HG02885 (cell line): Measurements from ENCODE around the gene MDFI.

ENCODE experiments used
- ATAC-seq: cut with Tn5 transposase; IDR thresholded peaks from one replicate; pipeline ENCODE4 v1.9.1; 2021; ENCODE audit warnings: mild to moderate bottlenecking; ENCODE audit not compliant: unreplicated experiment, poor library complexity

MDFI gene

GRCh38 chr6:41668968-41669367 is 30.7 kb downstream of the MDFI start:
- no peak for ATAC-seq

DNA sequence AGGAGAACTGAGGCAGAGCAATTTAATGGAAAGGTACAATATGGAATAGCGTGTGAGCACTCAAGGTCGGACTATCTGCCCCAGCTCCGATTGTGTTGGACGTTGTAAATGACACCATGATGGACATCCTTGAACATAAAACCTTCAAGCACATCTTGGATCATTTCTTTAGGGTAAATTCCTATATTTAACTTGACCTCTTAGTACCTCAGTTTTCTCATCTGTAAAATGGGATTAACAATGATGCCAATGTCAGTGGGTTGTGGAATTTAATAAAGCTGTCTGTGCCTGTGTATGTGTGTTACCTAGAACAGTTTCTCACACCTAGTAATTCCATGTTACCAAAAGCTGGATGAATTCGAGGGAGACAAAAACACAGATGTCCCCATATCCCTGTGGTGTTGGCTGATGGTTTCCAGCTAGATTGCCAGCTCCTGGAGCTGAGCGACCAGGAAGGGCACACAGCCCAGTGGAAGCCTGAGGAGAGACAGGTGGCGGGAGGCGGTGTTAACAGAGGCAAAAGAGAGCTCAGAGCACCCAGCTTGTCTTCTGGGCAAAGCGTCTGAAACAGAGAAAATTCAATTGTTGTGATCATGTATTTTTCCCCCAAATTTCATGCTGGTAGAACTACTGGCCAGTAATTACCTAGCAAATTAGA is 32.6 kb downstream of the MDFI start:
- ATAC-seq, result no peak

GRCh38 chr6:41671376-41671775 is 33.1 kb downstream of the MDFI start:
- no peak for ATAC-seq

DNA sequence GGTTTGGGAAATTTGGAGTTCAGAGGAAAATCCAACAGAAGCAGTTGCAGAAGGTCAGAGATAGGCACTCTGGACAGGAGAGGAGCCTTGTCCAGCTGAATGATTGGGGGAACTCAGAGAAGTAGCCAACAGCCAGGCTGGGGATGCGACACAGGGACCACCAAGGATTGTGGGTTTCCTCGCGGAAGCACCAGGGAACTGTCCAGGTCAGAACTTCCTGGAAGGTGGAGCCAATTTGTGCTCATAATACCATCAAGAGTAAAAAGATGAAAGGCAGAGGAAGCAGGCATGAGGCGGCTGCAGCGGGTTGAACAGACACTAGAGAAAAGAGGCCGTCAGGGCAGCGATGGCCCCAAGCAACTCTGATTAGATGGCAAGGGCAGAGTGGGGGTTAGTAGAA is 33.7 kb downstream of the MDFI start:
- ATAC-seq, result no peak

GRCh38 chr6:41672816-41673703 is 34.8 kb downstream of the MDFI start:
- ATAC-seq, result no peak

- ATAC-seq, result no peak
These were observed 35.4 kb downstream of the MDFI start for GRCh38 chr6:41673704-41674000.

GRCh38 chr6:41674231-41675000 is 36.1 kb downstream of the MDFI start:
- ATAC-seq, result no peak

DNA sequence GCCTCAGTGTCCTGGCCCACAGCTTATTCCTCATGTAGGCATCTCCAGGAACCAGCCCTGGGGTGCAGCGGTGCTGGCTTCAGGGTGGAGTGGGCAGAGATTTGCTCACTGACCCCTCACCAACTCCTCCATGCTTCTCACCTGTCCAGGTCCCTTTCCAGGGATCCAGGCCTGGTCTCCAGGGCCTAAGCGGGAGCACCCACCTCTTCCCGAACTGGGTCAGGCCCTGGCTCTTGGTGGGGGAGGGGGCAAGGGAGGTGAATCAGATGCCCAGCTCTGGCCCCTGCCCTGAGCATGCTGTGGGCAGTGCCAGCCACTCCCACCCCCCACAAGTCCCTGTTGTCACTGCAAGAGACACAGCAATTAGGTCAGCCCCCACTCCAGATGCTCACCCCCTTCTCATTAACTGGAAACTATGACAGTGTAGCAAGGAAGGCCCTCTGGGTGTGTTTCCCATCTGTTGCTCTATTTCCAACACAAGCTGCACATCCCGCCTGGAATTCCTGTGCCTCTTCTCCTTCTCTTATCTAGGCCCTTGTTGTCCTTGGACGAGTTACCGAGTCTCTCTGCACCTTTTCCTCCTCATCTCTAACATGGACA is 37.0 kb downstream of the MDFI start:
- ATAC-seq, result no peak

DNA sequence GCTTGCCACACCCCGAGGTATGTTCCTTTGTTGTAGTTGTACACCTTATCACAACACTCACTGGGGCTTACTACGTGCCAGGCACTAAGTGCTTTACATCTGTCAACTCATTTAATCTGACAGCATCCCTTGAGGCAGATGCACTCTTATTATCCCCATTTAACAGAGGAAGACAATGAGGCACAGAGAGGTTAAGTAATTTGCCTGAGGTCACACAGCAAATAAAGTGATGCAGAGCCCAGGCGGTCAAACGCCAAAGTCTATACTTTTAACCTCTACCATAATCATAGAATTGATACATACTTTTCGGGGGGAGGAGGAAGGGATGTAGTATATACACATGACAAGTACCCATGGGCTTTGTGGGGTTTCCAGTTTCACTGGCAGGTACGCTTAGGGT is 37.7 kb downstream of the MDFI start:
- no peak for ATAC-seq

- no peak for ATAC-seq
These were observed 38.2 kb downstream of the MDFI start for GRCh38 chr6:41676431-41676830.

DNA sequence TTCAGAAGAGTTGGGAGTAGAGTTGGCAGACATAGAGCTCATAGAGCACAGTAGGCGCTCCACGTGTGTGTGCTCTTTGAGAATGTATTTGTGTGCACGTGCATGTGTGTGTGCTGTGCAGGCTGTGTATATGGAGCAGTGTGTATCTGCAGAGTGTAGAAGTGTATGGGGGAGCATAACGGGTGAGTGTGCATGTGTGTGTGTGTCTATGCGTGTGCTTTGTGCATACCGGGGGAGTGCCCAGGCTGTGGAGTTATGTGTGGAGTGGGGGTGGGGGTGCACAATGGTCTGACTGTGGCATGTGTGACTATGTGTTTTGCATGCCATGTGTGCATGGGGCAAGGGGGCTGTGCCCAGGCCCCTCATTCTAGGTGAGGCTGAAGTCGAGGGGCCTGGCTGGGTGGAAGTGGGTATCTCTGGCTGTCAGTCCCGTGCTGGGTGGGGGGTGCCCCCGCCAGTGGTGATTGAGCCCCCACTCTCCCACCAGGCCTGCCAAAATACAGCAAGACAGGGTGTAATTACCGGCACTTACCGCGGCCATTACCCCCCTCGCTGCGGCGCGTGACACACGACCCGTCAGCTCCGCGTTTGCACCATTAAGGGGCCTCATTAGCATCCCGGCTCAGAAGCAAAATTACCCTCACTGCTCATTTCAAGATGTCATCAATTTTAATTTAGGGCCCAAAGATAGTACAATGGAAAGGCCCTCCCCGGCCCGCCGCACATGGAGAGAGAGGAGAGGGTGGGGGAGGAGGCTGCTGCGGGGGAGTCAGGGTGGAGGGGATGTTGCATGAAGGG is 39.1 kb downstream of the MDFI start:
- ATAC-seq, result no peak

DNA sequence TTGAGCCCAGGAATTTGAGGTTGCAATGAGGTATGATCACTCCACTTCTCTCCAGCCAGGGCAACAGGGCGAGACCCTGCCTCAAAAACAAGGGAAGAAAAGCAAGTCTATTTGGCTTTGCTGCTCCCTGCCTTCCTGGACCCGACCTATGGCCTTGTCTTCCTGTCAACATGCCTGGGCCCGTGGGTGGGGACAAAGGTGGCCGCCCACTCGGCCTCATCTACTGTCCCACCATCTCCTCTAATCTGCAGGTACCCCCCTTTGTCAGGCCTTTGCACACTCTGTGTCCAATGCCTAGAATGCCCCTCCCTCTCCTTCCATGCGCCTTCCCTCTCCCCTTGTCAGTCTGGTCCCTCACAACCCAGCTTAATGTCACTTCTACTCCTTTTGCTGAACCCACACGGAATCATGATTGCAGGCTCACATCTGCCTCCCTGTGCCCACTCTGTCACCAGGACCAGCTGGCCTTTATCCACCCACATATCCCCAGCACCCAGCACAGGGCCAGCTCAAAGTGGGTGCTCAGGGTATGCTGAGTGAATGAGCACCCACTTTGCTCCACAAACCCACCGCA is 40.3 kb downstream of the MDFI start:
- ATAC-seq, result no peak

DNA sequence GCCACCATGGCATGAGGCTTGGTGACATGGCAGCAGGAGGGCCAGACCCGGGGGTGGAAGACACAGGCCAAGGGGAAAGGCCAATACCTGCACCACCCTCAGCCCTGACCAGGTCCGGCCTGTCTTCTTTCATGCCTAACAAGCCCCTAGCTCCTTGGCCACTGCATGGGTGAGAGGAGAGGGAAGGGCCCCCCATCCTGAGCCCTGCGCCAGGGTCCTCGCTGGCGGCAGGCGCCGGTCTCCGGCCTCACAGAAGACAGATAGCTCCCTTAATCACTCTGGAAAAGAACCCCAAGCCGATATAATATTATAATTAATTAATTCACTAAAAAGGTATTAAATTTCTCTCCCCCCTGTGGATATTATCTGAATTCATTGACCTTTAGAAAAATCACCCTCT is 41.4 kb downstream of the MDFI start:
- ATAC-seq, result no peak

DNA sequence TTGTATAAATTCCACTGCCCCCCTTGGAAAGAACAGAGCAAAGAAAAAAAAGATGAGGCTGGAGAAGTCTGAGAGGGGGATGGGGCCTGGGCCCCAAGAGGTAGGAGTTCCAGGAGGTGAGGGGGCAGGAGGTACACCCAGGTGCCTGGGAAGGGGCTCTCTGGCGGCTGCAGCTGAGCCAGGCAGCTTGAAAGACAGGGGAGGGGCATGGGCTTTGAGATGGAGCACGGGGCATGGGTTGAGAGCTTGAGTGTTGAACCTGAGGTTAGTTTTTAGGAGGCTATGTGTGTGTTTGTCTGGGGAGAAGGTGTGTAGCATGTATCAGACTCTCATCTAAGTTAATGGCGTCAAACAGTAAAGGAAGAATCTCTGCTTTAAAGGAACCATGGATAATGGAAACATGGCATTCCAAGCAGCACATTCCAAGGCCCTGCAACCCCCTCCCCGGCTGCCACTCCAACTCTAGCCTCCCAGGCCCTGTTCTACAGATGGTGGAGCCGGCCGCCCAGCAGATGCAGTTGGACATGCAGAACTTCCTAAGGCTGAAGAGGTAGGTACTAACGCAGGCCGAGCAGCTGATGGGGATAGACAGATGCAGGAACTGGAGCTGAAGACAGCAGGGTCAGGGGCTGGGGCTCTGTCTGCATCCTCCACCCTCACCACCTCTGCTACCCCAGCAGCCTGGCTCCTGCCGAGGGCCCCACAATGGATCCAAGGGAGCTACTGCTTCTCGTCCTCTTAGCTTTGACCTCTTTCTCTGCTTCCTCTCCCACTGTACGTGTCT is 42.1 kb downstream of the MDFI start:
- ATAC-seq, result no peak

- no peak for ATAC-seq
These were observed 43.8 kb downstream of the MDFI start for GRCh38 chr6:41682056-41682477.

DNA sequence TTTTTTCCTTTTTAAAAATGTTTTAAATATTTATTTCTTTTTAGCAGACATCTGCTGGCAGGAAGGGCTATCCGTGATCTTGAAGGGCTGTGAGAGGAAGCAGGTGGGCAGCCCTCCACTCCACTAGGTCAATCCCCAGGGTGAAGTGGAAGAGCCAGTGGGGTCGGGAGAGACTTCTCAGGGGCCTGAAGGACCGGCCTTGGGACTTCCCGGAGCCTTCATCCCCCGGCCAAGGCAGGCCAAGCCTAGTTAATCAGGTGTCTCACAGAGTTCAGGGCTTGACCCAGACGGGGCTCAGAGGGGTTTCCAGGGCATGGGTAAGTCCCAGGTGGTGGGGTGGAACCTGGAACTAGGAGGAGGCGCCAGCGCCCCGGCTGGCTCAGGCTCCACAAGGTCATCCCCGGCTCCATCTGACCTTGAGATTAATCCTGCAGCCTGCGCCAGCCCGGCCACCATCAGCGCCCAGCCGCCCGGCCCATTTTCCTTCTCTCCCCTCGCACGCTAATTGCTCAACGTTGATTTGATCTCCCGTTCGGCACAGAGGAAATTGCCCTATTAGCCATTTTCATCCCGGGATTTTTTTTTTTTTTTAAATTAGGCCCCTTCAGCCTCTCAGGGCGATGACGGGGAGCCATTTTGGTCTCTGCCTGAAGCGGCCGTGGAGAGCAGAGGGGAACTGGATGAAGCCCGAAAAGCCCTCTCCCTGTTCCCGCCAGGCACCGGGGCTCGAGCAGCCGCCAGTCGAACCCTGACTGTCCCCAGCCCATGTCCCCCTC is 44.4 kb downstream of the MDFI start:
- no peak for ATAC-seq

- no peak for ATAC-seq
These were observed 44.9 kb downstream of the MDFI start for GRCh38 chr6:41683273-41683522.

DNA sequence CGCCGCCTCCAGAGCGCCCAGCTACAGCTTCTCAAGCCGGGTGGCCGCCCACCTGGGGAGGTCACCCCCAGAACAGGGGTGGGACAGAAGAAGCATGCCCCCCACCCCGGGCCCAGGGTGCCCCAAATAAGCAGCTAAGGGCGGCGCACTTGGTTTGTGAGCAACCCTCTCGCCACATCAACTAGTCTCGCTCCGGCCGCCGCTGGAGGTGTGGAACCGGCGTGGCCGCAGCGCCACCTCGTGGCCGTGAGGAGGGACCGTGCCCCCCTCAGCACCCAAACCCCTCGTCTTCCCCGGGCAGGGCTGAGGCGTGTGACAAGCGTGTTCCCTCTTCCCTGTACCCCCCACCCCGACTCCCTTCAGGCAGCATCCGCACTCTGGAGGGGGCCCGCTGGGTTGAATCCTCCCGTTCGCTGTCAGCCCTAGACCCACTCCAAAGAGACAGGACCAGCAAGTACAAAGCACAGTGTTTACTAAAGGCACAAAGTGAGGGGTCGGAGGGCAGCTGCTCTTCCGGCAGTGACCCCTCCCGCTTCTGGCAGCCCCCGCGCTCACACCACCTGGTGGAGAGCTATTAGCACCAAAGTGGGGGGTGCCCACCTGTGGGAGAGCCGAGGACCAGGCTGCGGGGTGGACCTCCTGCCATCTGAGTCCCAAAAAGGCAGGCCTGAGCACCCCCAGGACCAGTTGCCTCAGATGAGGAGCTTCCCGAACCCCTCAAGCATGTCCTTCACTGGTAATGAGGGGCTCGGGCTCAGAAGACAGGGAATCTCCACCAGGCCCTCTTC is 45.4 kb downstream of the MDFI start:
- ATAC-seq, result peak; percentile 67
